Endothelial cell (in vitro differentiated cells): ENCODE data around the gene ITPKA. TPM values are rescaled to one million over a fixed set of nuclear protein-coding genes. Genes with fewer than 3 reads are reported as not detected.

Experiments
- DNase-seq: peaks from one replicate; pipeline ENCODE4 v3.0.0; 2021; ENCODE audit warnings: low spot score
- H3K27ac Mint-ChIP-seq: one replicate; pipeline ENCODE4 v1.8.0; 2021; ENCODE audit warnings: mixed read lengths, inconsistent platforms; ENCODE audit not compliant: unreplicated experiment
- H3K27me3 Mint-ChIP-seq: one replicate; pipeline ENCODE4 v1.8.0; 2021; ENCODE audit warnings: mild to moderate bottlenecking, moderate library complexity, mixed read lengths, inconsistent platforms; ENCODE audit not compliant: unreplicated experiment
- H3K36me3 Mint-ChIP-seq: one replicate; pipeline ENCODE4 v1.8.0; 2021; ENCODE audit warnings: mild to moderate bottlenecking, low read depth, mixed read lengths, inconsistent platforms; ENCODE audit not compliant: unreplicated experiment
- H3K4me1 Mint-ChIP-seq: one replicate; pipeline ENCODE4 v1.8.0; 2021; ENCODE audit warnings: mild to moderate bottlenecking, mixed read lengths, inconsistent platforms; ENCODE audit not compliant: unreplicated experiment
- H3K4me3 Mint-ChIP-seq: one replicate; pipeline ENCODE4 v1.8.0; 2021; ENCODE audit warnings: mild to moderate bottlenecking, mixed read lengths, inconsistent platforms; ENCODE audit not compliant: unreplicated experiment
- H3K9me3 Mint-ChIP-seq: one replicate; pipeline ENCODE4 v1.8.0; 2021; ENCODE audit warnings: mixed read lengths, inconsistent platforms; ENCODE audit not compliant: unreplicated experiment
- CTCF ChIP-seq: fragments of 200-600 bp; sonication (generic); IDR thresholded peaks from one replicate; pipeline ENCODE4 v1.5.0; 2021; ENCODE audit warnings: antibody characterized with exemption; ENCODE audit not compliant: unreplicated experiment
- total RNA-seq: library from RNA; stranded (reverse); fragmentation: NEBNext Ultra II Directional; extraction: Animal tissue kit (Norgen Biotek cat#: 25700); gene quantifications from one replicate; pipeline ENCODE4 v1.2.1, GENCODE V29; 2021; ENCODE audit not compliant: unreplicated experiment

Gene ITPKA
- total RNA-seq, 1 donor from 2014 or later: 4.2 TPM

GRCh38 chr15:41502795-41503668 lies 9.4 kb downstream of the ITPKA start:
- TF ChIP-seq CTCF: no peak
- Mint-ChIP-seq H3K9me3 (no peaks in the 10 kb centered on the region), H3K4me3 (peak overlapping the region; percentile 71), H3K36me3 (peaks cover 6% of the 10 kb centered on the region), H3K27ac (no peak overlapping the region), H3K4me1 (peaks cover 9% of the 10 kb centered on the region), H3K27me3 (peaks cover 27% of the 10 kb centered on the region)
- DNase-seq: no peak

- peaks cover 6% of the 10 kb centered on the region for H3K36me3 Mint-ChIP-seq
Observed at GRCh38 chr15:41503669-41504010, 10.0 kb downstream of the ITPKA start.

DNA sequence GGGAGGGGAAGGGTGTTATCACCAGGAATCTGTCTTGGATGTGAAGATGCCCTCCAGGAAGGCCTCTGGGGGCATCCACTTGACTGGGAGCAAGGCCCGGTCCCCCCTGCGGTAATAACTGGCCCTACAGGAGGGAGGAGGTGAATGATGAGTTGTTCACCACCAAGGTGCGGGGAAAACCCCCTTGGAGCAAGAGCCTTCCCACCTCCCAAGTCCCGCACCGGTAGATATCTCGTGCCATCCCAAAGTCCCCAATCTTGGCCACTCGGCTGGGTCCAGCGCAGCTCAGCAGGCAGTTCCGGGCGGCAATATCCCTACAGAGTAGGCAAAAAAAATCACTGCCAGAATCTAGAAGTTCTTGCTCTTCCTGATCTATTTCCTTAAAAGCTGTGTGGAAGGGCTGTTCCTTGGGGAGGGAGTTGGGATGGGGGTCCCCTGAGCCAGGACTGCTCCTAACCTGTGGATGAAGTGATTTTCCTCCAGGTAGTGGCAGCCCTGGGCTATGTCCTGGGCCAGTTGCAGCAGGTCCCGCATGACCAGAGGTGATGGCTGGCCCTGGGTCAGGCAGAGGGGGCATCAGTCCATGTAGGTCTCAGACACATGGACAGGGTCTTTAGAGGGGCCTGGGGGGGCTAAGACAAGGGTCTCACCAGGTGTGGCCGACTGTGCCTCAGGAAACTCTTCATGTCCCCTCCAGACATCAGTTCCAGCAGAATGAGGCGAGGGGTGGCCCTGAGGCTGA lies 11.2 kb downstream of the ITPKA start:
- TF ChIP-seq CTCF: no peak
- peak overlapping the region; percentile 51 for H3K4me3 Mint-ChIP-seq
- peaks cover 9% of the 10 kb centered on the region for H3K4me1 Mint-ChIP-seq
- peaks cover 25% of the 10 kb centered on the region for H3K27me3 Mint-ChIP-seq
- H3K27ac Mint-ChIP-seq: peak overlapping the region; percentile 24
- no peak for DNase-seq
- peaks cover 6% of the 10 kb centered on the region for H3K36me3 Mint-ChIP-seq
- no peaks in the 10 kb centered on the region for H3K9me3 Mint-ChIP-seq

More at GRCh38 chr15:41503669-41504010, 10.0 kb downstream of the ITPKA start:
- H3K4me1 Mint-ChIP-seq: peaks cover 9% of the 10 kb centered on the region
- peak overlapping the region; percentile 71 for H3K4me3 Mint-ChIP-seq
- H3K27me3 Mint-ChIP-seq: peaks cover 25% of the 10 kb centered on the region
- no peak for DNase-seq
- TF ChIP-seq CTCF: no peak
- no peak overlapping the region for H3K27ac Mint-ChIP-seq
- no peaks in the 10 kb centered on the region for H3K9me3 Mint-ChIP-seq

DNA sequence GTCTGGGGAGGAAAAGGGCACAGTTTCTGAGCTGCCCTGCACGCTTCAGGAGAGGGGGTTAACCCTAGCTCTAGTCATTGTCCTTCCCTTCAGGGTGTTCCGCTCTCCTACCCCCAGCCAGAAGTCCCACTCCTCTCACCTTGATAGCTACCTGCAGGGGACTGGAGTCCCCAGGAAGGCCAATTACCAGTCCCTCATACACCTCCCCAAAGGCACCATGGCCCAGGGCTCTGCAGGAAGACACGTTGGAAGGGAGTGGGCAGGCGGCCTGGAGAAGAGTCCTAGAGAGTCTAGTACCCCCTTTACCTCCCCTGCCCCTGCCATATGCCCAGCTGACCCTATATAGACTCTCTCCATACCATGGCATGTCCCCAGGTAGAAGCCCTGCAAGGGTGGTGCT lies 12.1 kb downstream of the ITPKA start:
- Mint-ChIP-seq H3K4me1 (peaks cover 9% of the 10 kb centered on the region), H3K4me3 (no peak overlapping the region), H3K27ac (no peak overlapping the region)

More for the DNA sequence above, 12.1 kb downstream of the ITPKA start:
- peaks cover 6% of the 10 kb centered on the region for H3K36me3 Mint-ChIP-seq
- peaks cover 28% of the 10 kb centered on the region for H3K27me3 Mint-ChIP-seq
- DNase-seq: no peak
- H3K9me3 Mint-ChIP-seq: no peaks in the 10 kb centered on the region
- TF ChIP-seq CTCF: no peak
